GM23338 (cell line): ENCODE data around the gene PKD1.

Experiments used
- CREB1 ChIP-seq: fragments of 250-450 bp; sonication (Bioruptor Pico); IDR thresholded peaks from 2 replicates; pipeline ENCODE4 v1.5.0; 2020; ENCODE audit warnings: low read depth, mild to moderate bottlenecking, moderate library complexity
- EZH2 ChIP-seq: fragments of 200-600 bp; sonication (generic); IDR thresholded peaks from one replicate; pipeline ENCODE4 v1.8.0; 2017; ENCODE audit warnings: antibody characterized with exemption, mild to moderate bottlenecking, low read depth; ENCODE audit not compliant: unreplicated experiment
- EZH2phosphoT487 ChIP-seq: fragments of 200-600 bp; sonication (generic); IDR thresholded peaks from one replicate; pipeline ENCODE4 v1.8.1; 2018; ENCODE audit warnings: antibody characterized with exemption; ENCODE audit not compliant: unreplicated experiment
- JUNB ChIP-seq: IDR thresholded peaks from one replicate; pipeline ENCODE4 v1.6.1; 2016; ENCODE audit warnings: antibody characterized with exemption; ENCODE audit not compliant: unreplicated experiment
- NANOG ChIP-seq: IDR thresholded peaks from 2 replicates; pipeline ENCODE4 v1.6.1; 2016; ENCODE audit warnings: antibody characterized with exemption, borderline replicate concordance
- POLR2AphosphoS5 ChIP-seq: IDR thresholded peaks from 2 replicates; pipeline ENCODE4 v1.6.1; 2016; ENCODE audit warnings: antibody characterized with exemption, low read depth
- STAT1 ChIP-seq: IDR thresholded peaks from one replicate; pipeline ENCODE4 v1.6.1; 2016; ENCODE audit warnings: antibody characterized with exemption; ENCODE audit not compliant: unreplicated experiment
- ZNF331 ChIP-seq: fragments of 250-450 bp; sonication (Bioruptor Pico); IDR thresholded peaks from 2 replicates; pipeline ENCODE4 v1.5.0; 2020; ENCODE audit warnings: low read depth, mild to moderate bottlenecking, moderate library complexity
- TF ChIP-seq, protein P1 (sequence below), 2 experiments: fragments of 200-600 bp in 1 of 2; sonication (generic) in 1 of 2; conservative IDR thresholded peaks; 2 replicates each; pipeline versions ENCODE4 v1.5.1 to v1.6.1; 2016 to 2017; ENCODE audit warnings: antibody characterized with exemption in 2 of 2, low read depth in 2 of 2, mild to moderate bottlenecking in 2 of 2, moderate library complexity in 1 of 2
- TF ChIP-seq, protein P2 (sequence below): IDR thresholded peaks from one replicate; pipeline ENCODE4 v1.6.1; 2018; ENCODE audit warnings: antibody characterized with exemption; ENCODE audit not compliant: unreplicated experiment
- TF ChIP-seq, protein P3 (sequence below): fragments of 250-450 bp; sonication (Bioruptor Pico); IDR thresholded peaks from 2 replicates; pipeline ENCODE4 v1.5.0; 2020; ENCODE audit warnings: mild to moderate bottlenecking, moderate library complexity

DNA sequence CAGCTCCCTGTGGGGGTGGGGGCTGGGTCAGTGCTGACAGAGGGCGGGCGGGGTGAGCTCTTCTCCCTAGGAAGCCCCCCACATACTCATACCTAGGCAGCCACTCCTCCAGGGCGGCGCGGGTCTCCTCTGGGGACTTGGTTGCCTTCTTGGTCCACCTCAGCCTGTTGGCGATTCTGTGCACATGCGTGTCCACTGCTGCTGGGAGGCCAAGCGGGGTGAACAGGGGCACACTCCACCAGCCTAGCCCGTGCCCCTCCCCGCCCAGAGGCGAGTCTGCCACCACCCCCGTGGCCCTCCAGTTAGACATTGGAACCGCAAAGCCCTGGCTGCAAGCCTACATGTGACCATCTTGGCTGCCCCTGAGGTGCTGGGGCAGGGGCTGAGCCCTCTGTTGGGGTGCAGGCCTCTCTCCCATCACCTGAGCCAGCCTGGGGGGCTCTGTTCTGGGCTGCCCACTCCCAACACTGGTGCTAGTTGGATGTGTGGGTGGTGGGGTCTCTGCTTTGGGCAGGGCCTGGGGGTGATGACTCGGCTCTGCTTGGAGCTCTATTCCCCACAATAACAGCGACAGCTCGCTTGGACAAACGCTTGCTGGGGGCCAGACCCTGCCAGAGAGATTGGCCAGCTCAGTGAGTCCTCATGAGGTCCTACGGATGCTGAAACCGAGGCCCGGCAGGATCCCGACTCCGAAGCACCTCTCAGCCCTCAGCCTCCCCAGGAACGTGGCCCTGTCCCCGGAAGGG, 95.5 kb downstream of the PKD1 start:
- TF ChIP-seq, protein P1, sequence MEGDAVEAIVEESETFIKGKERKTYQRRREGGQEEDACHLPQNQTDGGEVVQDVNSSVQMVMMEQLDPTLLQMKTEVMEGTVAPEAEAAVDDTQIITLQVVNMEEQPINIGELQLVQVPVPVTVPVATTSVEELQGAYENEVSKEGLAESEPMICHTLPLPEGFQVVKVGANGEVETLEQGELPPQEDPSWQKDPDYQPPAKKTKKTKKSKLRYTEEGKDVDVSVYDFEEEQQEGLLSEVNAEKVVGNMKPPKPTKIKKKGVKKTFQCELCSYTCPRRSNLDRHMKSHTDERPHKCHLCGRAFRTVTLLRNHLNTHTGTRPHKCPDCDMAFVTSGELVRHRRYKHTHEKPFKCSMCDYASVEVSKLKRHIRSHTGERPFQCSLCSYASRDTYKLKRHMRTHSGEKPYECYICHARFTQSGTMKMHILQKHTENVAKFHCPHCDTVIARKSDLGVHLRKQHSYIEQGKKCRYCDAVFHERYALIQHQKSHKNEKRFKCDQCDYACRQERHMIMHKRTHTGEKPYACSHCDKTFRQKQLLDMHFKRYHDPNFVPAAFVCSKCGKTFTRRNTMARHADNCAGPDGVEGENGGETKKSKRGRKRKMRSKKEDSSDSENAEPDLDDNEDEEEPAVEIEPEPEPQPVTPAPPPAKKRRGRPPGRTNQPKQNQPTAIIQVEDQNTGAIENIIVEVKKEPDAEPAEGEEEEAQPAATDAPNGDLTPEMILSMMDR (conservative IDR thresholded peaks at IDR 0.05; ENCODE audit: low read depth in 2 of 2) = no peak
- TF ChIP-seq EZH2 (no peak), NANOG (no peak), POLR2AphosphoS5 (no peak), CREB1 (CRISPR knock-in tag) (no peak), ZNF331 (CRISPR knock-in tag) (no peak), EZH2phosphoT487 (no peak), JUNB (no peak), STAT1 (no peak)
- TF ChIP-seq, protein P2, sequence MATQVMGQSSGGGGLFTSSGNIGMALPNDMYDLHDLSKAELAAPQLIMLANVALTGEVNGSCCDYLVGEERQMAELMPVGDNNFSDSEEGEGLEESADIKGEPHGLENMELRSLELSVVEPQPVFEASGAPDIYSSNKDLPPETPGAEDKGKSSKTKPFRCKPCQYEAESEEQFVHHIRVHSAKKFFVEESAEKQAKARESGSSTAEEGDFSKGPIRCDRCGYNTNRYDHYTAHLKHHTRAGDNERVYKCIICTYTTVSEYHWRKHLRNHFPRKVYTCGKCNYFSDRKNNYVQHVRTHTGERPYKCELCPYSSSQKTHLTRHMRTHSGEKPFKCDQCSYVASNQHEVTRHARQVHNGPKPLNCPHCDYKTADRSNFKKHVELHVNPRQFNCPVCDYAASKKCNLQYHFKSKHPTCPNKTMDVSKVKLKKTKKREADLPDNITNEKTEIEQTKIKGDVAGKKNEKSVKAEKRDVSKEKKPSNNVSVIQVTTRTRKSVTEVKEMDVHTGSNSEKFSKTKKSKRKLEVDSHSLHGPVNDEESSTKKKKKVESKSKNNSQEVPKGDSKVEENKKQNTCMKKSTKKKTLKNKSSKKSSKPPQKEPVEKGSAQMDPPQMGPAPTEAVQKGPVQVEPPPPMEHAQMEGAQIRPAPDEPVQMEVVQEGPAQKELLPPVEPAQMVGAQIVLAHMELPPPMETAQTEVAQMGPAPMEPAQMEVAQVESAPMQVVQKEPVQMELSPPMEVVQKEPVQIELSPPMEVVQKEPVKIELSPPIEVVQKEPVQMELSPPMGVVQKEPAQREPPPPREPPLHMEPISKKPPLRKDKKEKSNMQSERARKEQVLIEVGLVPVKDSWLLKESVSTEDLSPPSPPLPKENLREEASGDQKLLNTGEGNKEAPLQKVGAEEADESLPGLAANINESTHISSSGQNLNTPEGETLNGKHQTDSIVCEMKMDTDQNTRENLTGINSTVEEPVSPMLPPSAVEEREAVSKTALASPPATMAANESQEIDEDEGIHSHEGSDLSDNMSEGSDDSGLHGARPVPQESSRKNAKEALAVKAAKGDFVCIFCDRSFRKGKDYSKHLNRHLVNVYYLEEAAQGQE = no peak
- TF ChIP-seq, protein P3, sequence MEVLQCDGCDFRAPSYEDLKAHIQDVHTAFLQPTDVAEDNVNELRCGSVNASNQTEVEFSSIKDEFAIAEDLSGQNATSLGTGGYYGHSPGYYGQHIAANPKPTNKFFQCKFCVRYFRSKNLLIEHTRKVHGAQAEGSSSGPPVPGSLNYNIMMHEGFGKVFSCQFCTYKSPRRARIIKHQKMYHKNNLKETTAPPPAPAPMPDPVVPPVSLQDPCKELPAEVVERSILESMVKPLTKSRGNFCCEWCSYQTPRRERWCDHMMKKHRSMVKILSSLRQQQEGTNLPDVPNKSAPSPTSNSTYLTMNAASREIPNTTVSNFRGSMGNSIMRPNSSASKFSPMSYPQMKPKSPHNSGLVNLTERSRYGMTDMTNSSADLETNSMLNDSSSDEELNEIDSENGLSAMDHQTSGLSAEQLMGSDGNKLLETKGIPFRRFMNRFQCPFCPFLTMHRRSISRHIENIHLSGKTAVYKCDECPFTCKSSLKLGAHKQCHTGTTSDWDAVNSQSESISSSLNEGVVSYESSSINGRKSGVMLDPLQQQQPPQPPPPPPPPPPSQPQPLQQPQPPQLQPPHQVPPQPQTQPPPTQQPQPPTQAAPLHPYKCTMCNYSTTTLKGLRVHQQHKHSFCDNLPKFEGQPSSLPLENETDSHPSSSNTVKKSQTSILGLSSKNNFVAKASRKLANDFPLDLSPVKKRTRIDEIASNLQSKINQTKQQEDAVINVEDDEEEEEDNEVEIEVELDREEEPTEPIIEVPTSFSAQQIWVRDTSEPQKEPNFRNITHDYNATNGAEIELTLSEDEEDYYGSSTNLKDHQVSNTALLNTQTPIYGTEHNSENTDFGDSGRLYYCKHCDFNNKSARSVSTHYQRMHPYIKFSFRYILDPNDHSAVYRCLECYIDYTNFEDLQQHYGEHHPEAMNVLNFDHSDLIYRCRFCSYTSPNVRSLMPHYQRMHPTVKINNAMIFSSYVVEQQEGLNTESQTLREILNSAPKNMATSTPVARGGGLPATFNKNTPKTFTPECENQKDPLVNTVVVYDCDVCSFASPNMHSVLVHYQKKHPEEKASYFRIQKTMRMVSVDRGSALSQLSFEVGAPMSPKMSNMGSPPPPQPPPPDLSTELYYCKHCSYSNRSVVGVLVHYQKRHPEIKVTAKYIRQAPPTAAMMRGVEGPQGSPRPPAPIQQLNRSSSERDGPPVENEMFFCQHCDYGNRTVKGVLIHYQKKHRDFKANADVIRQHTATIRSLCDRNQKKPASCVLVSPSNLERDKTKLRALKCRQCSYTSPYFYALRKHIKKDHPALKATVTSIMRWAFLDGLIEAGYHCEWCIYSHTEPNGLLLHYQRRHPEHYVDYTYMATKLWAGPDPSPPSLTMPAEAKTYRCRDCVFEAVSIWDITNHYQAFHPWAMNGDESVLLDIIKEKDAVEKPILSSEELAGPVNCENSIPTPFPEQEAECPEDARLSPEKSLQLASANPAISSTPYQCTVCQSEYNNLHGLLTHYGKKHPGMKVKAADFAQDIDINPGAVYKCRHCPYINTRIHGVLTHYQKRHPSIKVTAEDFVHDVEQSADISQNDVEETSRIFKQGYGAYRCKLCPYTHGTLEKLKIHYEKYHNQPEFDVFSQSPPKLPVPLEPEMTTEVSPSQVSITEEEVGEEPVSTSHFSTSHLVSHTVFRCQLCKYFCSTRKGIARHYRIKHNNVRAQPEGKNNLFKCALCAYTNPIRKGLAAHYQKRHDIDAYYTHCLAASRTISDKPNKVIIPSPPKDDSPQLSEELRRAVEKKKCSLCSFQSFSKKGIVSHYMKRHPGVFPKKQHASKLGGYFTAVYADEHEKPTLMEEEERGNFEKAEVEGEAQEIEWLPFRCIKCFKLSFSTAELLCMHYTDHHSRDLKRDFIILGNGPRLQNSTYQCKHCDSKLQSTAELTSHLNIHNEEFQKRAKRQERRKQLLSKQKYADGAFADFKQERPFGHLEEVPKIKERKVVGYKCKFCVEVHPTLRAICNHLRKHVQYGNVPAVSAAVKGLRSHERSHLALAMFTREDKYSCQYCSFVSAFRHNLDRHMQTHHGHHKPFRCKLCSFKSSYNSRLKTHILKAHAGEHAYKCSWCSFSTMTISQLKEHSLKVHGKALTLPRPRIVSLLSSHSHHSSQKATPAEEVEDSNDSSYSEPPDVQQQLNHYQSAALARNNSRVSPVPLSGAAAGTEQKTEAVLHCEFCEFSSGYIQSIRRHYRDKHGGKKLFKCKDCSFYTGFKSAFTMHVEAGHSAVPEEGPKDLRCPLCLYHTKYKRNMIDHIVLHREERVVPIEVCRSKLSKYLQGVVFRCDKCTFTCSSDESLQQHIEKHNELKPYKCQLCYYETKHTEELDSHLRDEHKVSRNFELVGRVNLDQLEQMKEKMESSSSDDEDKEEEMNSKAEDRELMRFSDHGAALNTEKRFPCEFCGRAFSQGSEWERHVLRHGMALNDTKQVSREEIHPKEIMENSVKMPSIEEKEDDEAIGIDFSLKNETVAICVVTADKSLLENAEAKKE (CRISPR knock-in tag) = no peak
